IMR-90 (cell line): ENCODE results near the gene DEFB114. TPM values are rescaled to one million over a fixed set of nuclear protein-coding genes. Genes with fewer than 3 reads are reported as not detected.

Experiments used
- ATAC-seq: fragments of 200-7000 bp; cut with Tn5 transposase; 2 replicates; pipeline ENCODE4 v1.9.1; 2020; ENCODE audit warnings: low read depth, mild to moderate bottlenecking, moderate library complexity
- BruUV-seq: library from RNA; stranded (reverse); fragments of 400-500 nt; replicated peaks from 2 replicates; lab custom pipeline; 2021; lab: Mats Ljungman, UMichigan
- CTCF ChIA-PET: fragments of 300-600 bp; formaldehyde crosslinking; extraction: SDS; loops from one replicate; lab custom pipeline; 2021; ENCODE audit warnings: antibody characterized with exemption; lab: Yijun Ruan, JAX
- POLR2A ChIA-PET: fragments of 300-600 bp; sonication (Branson Sonifier 250); formaldehyde crosslinking; loops from one replicate; lab custom pipeline; 2022; ENCODE audit warnings: antibody characterized with exemption; ENCODE audit not compliant: unreplicated experiment; lab: Charles Lee
- DNase-seq: peaks from one replicate; pipeline ENCODE4 v3.0.0; 2013
- H2AFZ ChIP-seq: replicated peaks from 2 replicates; pipeline ENCODE3; 2013; ENCODE audit warnings: low read length, mild to moderate bottlenecking; ENCODE audit not compliant: poor library complexity
- H2AK5ac ChIP-seq: 2 replicates; pipeline ENCODE4 v1.6.1; 2013; ENCODE audit warnings: low read depth, low read length, inconsistent platforms
- H2AK9ac ChIP-seq: replicated peaks from 2 replicates; pipeline ENCODE3; 2013; ENCODE audit warnings: mild to moderate bottlenecking, low read depth, low read length, moderate library complexity; ENCODE audit not compliant: poor library complexity
- H2BK120ac ChIP-seq: 2 replicates; pipeline ENCODE4 v1.6.1; 2013; ENCODE audit warnings: low read depth, low read length, inconsistent platforms
- H2BK15ac ChIP-seq: 3 replicates; pipeline ENCODE4 v1.6.1; 2013; ENCODE audit warnings: low read depth, low read length, inconsistent platforms
- H2BK20ac ChIP-seq: 2 replicates; pipeline ENCODE4 v1.6.1; 2013; ENCODE audit warnings: low read depth, mild to moderate bottlenecking, inconsistent platforms, low read length, moderate library complexity
- H2BK5ac ChIP-seq: 2 replicates; pipeline ENCODE4 v1.6.1; 2013; ENCODE audit warnings: mild to moderate bottlenecking, low read depth, low read length, inconsistent platforms; ENCODE audit not compliant: poor library complexity, severe bottlenecking
- H3K14ac ChIP-seq: replicated peaks from 2 replicates; pipeline ENCODE4 v1.6.1; 2013; ENCODE audit warnings: low read depth, low read length, inconsistent platforms
- H3K18ac ChIP-seq: 2 replicates; pipeline ENCODE4 v1.6.1; 2013; ENCODE audit warnings: low read depth, low read length, control low read depth
- H3K23ac ChIP-seq: 2 replicates; pipeline ENCODE4 v1.6.1; 2013; ENCODE audit warnings: low read depth, low read length, inconsistent platforms
- H3K27ac ChIP-seq: 2 replicates; pipeline ENCODE4 v1.5.1; 2013; ENCODE audit warnings: mild to moderate bottlenecking, control low read depth, low read length; ENCODE audit not compliant: insufficient read depth
- H3K27me3 ChIP-seq: 2 replicates; pipeline ENCODE4 v1.6.1; 2013; ENCODE audit warnings: low read length; ENCODE audit not compliant: control insufficient read depth, insufficient read depth
- H3K36me3 ChIP-seq: 2 replicates; pipeline ENCODE4 v1.6.1; 2013; ENCODE audit warnings: low read length, mixed read lengths; ENCODE audit not compliant: control insufficient read depth, insufficient read depth
- H3K4ac ChIP-seq: 2 replicates; pipeline ENCODE4 v1.6.1; 2013; ENCODE audit warnings: low read depth, low read length, inconsistent platforms
- H3K4me1 ChIP-seq: 2 replicates; pipeline ENCODE4 v1.6.1; 2013; ENCODE audit warnings: low read length, mixed read lengths; ENCODE audit not compliant: control insufficient read depth, insufficient read depth
- H3K4me2 ChIP-seq: 2 replicates; pipeline ENCODE4 v1.6.1; 2013; ENCODE audit warnings: low read depth, mild to moderate bottlenecking, control low read depth, low read length, moderate library complexity
- H3K4me3 ChIP-seq: 2 replicates; pipeline ENCODE4 v1.5.1; 2013; ENCODE audit warnings: low read depth, mild to moderate bottlenecking, control low read depth, low read length, moderate library complexity; ENCODE audit not compliant: insufficient read depth
- H3K56ac ChIP-seq: 2 replicates; pipeline ENCODE4 v1.6.1; 2013; ENCODE audit warnings: low read length, inconsistent platforms; ENCODE audit not compliant: insufficient read depth; ENCODE audit errors: extremely low read depth
- H3K79me1 ChIP-seq, 2 experiments: 2 replicates each; pipeline ENCODE4 v1.6.1; 2013; ENCODE audit warnings: low read length in 2 of 2, inconsistent platforms in 1 of 2, low read depth in 1 of 2
- H3K9ac ChIP-seq: 2 replicates; pipeline ENCODE4 v1.6.1; 2013; ENCODE audit warnings: low read depth, low read length, control low read depth
- H3K9me1 ChIP-seq: 2 replicates; pipeline ENCODE4 v1.6.1; 2013; ENCODE audit warnings: low read length, inconsistent platforms; ENCODE audit not compliant: insufficient read depth
- H3K9me3 ChIP-seq: 2 replicates; pipeline ENCODE4 v1.6.1; 2013; ENCODE audit warnings: low read length; ENCODE audit not compliant: control insufficient read depth, insufficient read depth
- H4K20me1 ChIP-seq: 2 replicates; pipeline ENCODE4 v1.6.1; 2013; ENCODE audit warnings: low read length, inconsistent platforms; ENCODE audit not compliant: insufficient read depth
- H4K5ac ChIP-seq: 2 replicates; pipeline ENCODE4 v1.6.1; 2013; ENCODE audit warnings: mild to moderate bottlenecking, low read depth, low read length, control low read depth
- H4K8ac ChIP-seq, 2 experiments: 2 replicates each; pipeline ENCODE4 v1.6.1; 2013; ENCODE audit warnings: low read depth in 2 of 2, low read length in 2 of 2, control low read depth in 1 of 2, inconsistent platforms in 1 of 2
- H4K91ac ChIP-seq: 2 replicates; pipeline ENCODE4 v1.6.1; 2013; ENCODE audit warnings: low read depth, low read length, inconsistent platforms; ENCODE audit not compliant: insufficient read depth
- BHLHE40 ChIP-seq: fragments of 150-350 bp; IDR thresholded peaks from 2 replicates; pipeline ENCODE4 v1.6.1; 2016; ENCODE audit warnings: mild to moderate bottlenecking, low read depth, low read length
- CEBPB ChIP-seq: IDR thresholded peaks from 2 replicates; pipeline ENCODE4 v1.6.1; 2012; ENCODE audit warnings: low read depth, low read length, improper control_type of control experiment
- CHD1 ChIP-seq: IDR thresholded peaks from 2 replicates; pipeline ENCODE4 v1.6.1; 2012; ENCODE audit warnings: low read depth, low read length, improper control_type of control experiment
- CTCF ChIP-seq: conservative IDR thresholded peaks from 2 replicates; pipeline ENCODE4 v1.5.1; 2012; ENCODE audit warnings: mild to moderate bottlenecking, low read depth, low read length, improper control_type of control experiment
- ELK1 ChIP-seq: fragments of 150-350 bp; IDR thresholded peaks from 2 replicates; pipeline ENCODE4 v1.6.1; 2016; ENCODE audit warnings: low read depth, mild to moderate bottlenecking, low read length, moderate library complexity, borderline replicate concordance
- FOS ChIP-seq: fragments of 150-350 bp; IDR thresholded peaks from 2 replicates; pipeline ENCODE4 v1.6.1; 2016; ENCODE audit warnings: low read depth, low read length
- MAZ ChIP-seq: IDR thresholded peaks from 2 replicates; pipeline ENCODE4 v1.6.1; 2012; ENCODE audit warnings: low read depth, mild to moderate bottlenecking, low read length, improper control_type of control experiment, moderate library complexity, borderline replicate concordance
- MXI1 ChIP-seq: IDR thresholded peaks from 2 replicates; pipeline ENCODE4 v1.6.1; 2012; ENCODE audit warnings: low read depth, mild to moderate bottlenecking, low read length, moderate library complexity, borderline replicate concordance
- NFE2L2 ChIP-seq: fragments of 150-350 bp; IDR thresholded peaks from 2 replicates; pipeline ENCODE4 v1.6.1; 2016; ENCODE audit warnings: low read depth, mild to moderate bottlenecking, low read length
- POLR2A ChIP-seq: IDR thresholded peaks from 2 replicates; pipeline ENCODE4 v1.6.1; 2012; ENCODE audit warnings: mild to moderate bottlenecking, low read depth, low read length
- RAD21 ChIP-seq: IDR thresholded peaks from 2 replicates; pipeline ENCODE4 v1.6.1; 2012; ENCODE audit warnings: low read length, improper control_type of control experiment
- RCOR1 ChIP-seq: IDR thresholded peaks from 2 replicates; pipeline ENCODE4 v1.6.1; 2012; ENCODE audit warnings: mild to moderate bottlenecking, low read length, improper control_type of control experiment; ENCODE audit not compliant: insufficient replicate concordance
- SMC3 ChIP-seq: fragments of 150-350 bp; IDR thresholded peaks from 2 replicates; pipeline ENCODE4 v1.6.1; 2016; ENCODE audit warnings: low read depth, mild to moderate bottlenecking, antibody characterized with exemption, low read length, moderate library complexity
- USF2 ChIP-seq: fragments of 150-350 bp; IDR thresholded peaks from 2 replicates; pipeline ENCODE4 v1.6.1; 2017; ENCODE audit warnings: mild to moderate bottlenecking, antibody characterized with exemption, low read length, low read depth
- WGBS, 2 experiments: methylation state at CpG; one replicate each; pipeline versions ENCODE4 v1.1.5 to v1.1.7; 2013; ENCODE audit warnings: missing lambda C conversion rate in 2 of 2; ENCODE audit not compliant: insufficient read length in 1 of 2; ENCODE audit errors: extremely low coverage in 2 of 2; 5-methylcytosine and 5-hydroxymethylcytosine counted together
- dilution Hi-C: fragments of 300-500 bp; cut with HindIII; formaldehyde crosslinking; loops from one replicate; pipeline ENCODE4 v1.14.3; 2018; ENCODE audit warnings: low sequenced_read_pairs; ENCODE audit not compliant: unreplicated experiment
- in situ Hi-C: fragments of 300-500 bp; cut with MboI; formaldehyde crosslinking; loops from 3 replicates; pipeline ENCODE4 v1.14.3; 2019; ENCODE audit warnings: low sequenced_read_pairs, inconsistent platforms, mixed read lengths
- intact Hi-C: fragments of 100-400 bp; cut with micrococcal nuclease; formaldehyde crosslinking; loops from 2 replicates; pipeline ENCODE4 v1.10.0; 2022
- polyA plus RNA-seq, 3 experiments: library from polyadenylated mRNA; depleted of rRNA; stranded (reverse); fragments of >200 nt; gene quantifications; 2 replicates each; pipeline ENCODE4 v1.2.3, GENCODE V29; 2012; ENCODE audit warnings: low replicate concordance in 1 of 3
- total RNA-seq: library from RNA; depleted of rRNA; stranded (reverse); fragments of >200 nt; gene quantifications from 2 replicates; pipeline ENCODE4 v1.2.3, GENCODE V29; 2012

DEFB114 gene
- total and polyA plus RNA-seq, 2 of the 4 experiments (the other 2 are of a cell fraction), result not detected

- no peaks in the 10 kb centered on the region for H3K27me3 ChIP-seq
- no peak overlapping the region for H3K23ac ChIP-seq
- intact Hi-C loops (no loop called here), in situ Hi-C loops (no loop called here), dilution Hi-C loops (no loop called here)
- no peak overlapping the region for H2AK9ac ChIP-seq
- H3K9me3 ChIP-seq, result no peaks in the 10 kb centered on the region
- ChIA-PET POLR2A (no interaction called here), CTCF (no interaction called here)
- no peak overlapping the region for H4K91ac ChIP-seq
- no peak overlapping the region for H2AK5ac ChIP-seq
- no peak overlapping the region for H2AFZ ChIP-seq
- no peak for ATAC-seq
- no peak overlapping the region for H3K9ac ChIP-seq
- no peak overlapping the region for H3K27ac ChIP-seq
- no peak overlapping the region for H3K4me2 ChIP-seq
- H2BK5ac ChIP-seq, result no peak overlapping the region
- H4K20me1 ChIP-seq, result no peaks in the 10 kb centered on the region
- no peak for DNase-seq
- H3K4me3 ChIP-seq, result no peak overlapping the region
- TF ChIP-seq CTCF (no peak), POLR2A (no peak), BHLHE40 (no peak), USF2 (no peak), FOS (no peak), SMC3 (no peak), MXI1 (no peak), MAZ (no peak), CEBPB (no peak), RCOR1 (no peak), NFE2L2 (no peak), ELK1 (no peak), CHD1 (no peak), RAD21 (no peak)
- H3K4ac ChIP-seq, result no peak overlapping the region
- H3K18ac ChIP-seq, result no peak overlapping the region
- no peaks in the 10 kb centered on the region for H3K79me1 ChIP-seq
- no peak overlapping the region for H4K8ac ChIP-seq
- H3K36me3 ChIP-seq, result no peaks in the 10 kb centered on the region
- no peak overlapping the region for H2BK20ac ChIP-seq
- no peaks in the 10 kb centered on the region for H3K4me1 ChIP-seq
- no peak overlapping the region for H2BK15ac ChIP-seq
- H4K5ac ChIP-seq, result no peak overlapping the region
- H3K56ac ChIP-seq, result no peak overlapping the region
- H3K14ac ChIP-seq, result no peak overlapping the region
- BruUV-seq, result no TSS peak
- no CpG with 5 or more reads among the region's 1 CpG for WGBS, 2 experiments
- H3K9me1 ChIP-seq, result no peaks in the 10 kb centered on the region
- H2BK120ac ChIP-seq, result no peak overlapping the region
Measured at GRCh38 chr6:49986551-49986950, 22.6 kb upstream of the DEFB114 start.
